GM10847 (cell line): ENCODE results near the gene PEAK1.

Experiments
- POLR2A ChIP-seq: IDR thresholded peaks from 2 replicates; pipeline ENCODE4 v1.6.1; 2011; ENCODE audit not compliant: insufficient read length; ENCODE audit errors: extremely low read depth

PEAK1 gene

GRCh38 chr15:77285057-77285997 is 134.6 kb downstream of the PEAK1 start:
- no peak for TF ChIP-seq POLR2A

- no peak for TF ChIP-seq POLR2A
Observed at GRCh38 chr15:77282333-77282732, 137.6 kb downstream of the PEAK1 start.

GRCh38 chr15:77276943-77277342 is 143.0 kb downstream of the PEAK1 start:
- TF ChIP-seq POLR2A = no peak

DNA sequence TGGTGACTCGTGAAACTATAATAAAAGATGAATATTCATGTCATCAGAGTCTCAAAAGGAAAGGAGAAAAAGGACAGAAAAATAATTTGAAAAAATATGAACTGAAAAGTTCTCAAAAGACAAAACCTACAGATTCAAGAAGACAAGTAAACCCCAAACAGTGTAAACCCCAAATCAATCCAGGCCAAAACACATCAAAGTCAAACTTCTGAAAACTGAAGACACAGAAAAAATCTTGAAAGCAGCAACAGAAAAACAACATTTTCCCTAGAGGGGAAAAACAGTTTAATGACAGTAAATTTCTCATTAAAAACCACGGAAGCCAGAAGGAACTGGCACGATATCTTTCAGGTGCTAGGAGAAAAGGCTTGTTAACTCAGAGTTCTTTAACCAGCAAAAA is 143.8 kb downstream of the PEAK1 start:
- TF ChIP-seq POLR2A = no peak

DNA sequence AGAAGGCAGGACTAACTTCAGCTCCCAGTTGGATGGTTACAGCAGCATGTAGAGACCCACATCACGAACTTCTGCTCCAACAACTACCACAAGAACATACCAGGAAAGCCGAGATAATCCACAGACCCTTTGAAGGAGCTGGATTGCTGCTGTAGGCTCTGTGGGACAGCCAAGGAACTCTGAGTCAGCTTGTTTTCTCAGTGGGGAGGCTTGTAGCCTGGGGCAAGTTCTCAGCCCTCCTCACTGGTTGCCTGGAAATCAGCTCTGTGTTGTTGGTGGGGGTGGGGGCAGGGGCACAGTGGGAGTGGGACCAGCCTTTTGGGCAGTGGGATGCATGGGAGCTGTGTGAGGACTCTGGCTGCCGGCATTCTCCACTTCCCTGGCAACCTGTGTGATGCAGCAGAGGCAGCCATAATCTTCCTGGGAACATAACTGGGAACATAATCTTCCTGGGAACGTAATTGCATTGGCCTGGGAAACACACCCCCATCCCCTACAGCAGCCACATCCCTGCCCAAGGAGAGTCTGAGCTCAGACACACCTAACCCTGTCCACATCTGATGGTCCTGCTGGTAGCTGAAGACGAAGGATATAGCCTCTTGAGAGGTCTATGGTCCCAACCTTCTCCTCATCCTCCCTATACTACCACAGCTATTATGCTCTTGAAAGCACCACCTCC is 153.1 kb downstream of the PEAK1 start:
- no peak for TF ChIP-seq POLR2A

DNA sequence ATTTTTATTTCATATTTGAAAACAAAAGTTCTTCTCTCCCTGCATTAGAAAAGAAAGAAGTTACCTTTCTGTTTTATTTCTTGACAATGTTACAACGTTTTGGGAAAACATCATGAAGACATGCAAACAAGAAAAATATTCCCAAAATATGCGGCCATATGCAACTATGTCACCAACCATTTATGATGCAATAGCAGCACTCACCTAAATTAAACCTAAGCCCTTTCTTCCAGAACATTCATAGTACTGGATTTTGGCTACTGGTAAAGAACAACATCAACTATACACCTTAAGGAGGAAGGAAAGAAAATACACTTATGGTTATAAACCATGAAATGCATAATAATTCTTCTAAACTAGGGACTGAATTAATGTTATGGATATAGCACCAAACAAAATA is 164.5 kb downstream of the PEAK1 start:
- no peak for TF ChIP-seq POLR2A

DNA sequence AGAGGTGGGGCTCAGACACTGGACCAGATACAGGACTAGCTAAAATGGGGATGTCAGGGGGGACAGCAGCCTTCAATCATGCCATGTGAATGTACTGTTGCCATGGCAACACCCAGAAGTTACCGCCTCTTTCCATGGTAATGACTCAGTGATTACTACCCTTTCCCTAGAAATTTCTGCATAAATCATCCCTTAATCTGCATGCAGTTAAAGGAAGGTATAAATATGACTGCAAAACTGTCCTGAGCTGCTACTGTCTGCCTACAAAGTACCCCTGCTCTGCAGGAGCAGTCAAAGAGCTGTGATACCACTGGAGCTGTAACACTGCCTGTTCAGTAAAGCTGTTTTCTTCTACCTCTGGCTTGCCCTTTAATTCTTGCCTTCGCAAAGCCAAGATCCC is 168.2 kb downstream of the PEAK1 start:
- TF ChIP-seq POLR2A = no peak

DNA sequence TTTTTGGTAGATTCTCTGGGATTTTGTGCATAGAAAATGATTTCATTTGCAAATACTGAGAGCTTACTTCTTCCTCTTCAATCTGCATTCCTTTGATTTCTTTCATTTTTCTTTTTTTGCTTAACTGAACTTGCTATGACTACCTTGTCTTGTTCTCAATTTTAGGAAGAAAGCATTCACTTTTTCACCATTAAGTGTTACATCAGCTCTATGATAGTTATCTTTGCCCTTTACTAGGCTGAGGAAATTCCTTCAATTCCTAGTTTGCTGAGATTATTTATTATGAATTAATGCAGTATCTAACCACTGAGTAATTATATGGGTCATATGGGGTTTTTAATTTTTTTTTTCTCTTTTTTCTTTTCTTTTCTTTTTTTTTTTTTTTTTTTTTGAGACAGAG is 172.8 kb downstream of the PEAK1 start:
- no peak for TF ChIP-seq POLR2A

- no peak for TF ChIP-seq POLR2A
Observed at GRCh38 chr15:77243716-77244401, 176.0 kb downstream of the PEAK1 start.

- TF ChIP-seq POLR2A = no peak
Observed at GRCh38 chr15:77243135-77243534, 176.8 kb downstream of the PEAK1 start.

- TF ChIP-seq POLR2A = no peak
Observed at GRCh38 chr15:77239882-77240608, 179.9 kb downstream of the PEAK1 start.

DNA sequence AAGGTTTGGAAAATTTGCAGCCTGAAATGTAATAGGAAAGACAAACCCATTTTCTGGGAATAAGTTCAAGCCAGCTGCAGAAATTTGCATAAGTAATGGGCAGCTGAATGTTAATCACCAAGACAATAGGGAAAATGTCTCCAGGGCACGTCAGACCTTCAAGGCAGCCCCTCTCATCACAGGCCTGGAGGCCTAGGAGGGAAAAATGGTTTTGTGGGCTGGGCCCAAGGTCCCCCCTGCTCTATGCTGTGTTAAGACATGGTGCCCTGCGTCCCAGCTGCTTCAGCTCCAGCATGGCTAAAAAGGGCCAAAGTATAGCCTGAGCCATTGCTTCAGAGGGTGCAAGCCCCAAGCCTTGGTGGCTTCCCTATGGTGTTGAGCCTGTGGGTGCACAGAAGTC is 184.3 kb downstream of the PEAK1 start:
- TF ChIP-seq POLR2A = no peak

- TF ChIP-seq POLR2A = no peak
Observed at GRCh38 chr15:77228828-77229227, 191.1 kb downstream of the PEAK1 start.

DNA sequence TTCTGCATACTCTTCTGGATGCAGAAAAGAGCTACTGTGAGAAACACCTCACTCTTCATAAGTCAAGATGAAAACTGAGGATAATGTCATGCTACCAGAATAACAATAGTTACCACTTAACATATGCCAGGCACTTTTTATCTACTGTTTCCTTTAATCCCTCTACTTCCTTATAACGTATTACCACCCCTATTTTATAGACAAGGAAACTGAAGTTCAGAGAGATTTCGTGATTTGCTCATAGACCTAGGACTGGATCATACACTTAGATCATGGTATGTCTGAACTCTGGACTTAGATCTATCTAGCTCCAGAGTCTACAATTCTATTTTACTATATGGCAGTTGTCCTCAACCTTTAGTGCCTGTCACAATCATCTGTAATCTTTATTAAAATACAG is 193.3 kb downstream of the PEAK1 start:
- no peak for TF ChIP-seq POLR2A

DNA sequence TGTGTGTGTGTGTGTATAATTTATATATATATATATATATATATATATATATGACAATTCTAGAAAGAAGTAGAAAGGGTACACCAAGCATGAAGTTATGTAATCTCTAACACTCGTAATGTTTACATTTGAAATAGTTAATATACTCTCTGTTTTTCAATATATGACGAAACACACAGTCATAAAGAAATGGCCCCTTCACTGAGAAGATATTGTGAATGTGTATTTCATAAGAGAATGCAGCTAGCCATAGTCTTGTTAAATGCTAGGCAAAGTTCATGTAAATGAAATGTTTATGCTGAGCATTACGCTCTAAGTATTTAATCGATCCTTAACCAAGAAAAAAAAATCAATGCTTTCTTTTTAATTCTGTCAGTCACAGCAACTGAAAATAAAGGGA is 194.3 kb downstream of the PEAK1 start:
- TF ChIP-seq POLR2A = no peak
